HG03135 (cell line): ENCODE results near the gene N4BP2L2.
"Not testable (repeated sequence)": the region's sequence is repeated elsewhere in the genome, so short reads cannot be mapped to it uniquely, and the experiment has no call there.

Experiments used
- ATAC-seq: cut with Tn5 transposase; IDR thresholded peaks from one replicate; pipeline ENCODE4 v1.9.1; 2021; ENCODE audit warnings: mild to moderate bottlenecking, moderate library complexity; ENCODE audit not compliant: unreplicated experiment

Gene N4BP2L2

DNA sequence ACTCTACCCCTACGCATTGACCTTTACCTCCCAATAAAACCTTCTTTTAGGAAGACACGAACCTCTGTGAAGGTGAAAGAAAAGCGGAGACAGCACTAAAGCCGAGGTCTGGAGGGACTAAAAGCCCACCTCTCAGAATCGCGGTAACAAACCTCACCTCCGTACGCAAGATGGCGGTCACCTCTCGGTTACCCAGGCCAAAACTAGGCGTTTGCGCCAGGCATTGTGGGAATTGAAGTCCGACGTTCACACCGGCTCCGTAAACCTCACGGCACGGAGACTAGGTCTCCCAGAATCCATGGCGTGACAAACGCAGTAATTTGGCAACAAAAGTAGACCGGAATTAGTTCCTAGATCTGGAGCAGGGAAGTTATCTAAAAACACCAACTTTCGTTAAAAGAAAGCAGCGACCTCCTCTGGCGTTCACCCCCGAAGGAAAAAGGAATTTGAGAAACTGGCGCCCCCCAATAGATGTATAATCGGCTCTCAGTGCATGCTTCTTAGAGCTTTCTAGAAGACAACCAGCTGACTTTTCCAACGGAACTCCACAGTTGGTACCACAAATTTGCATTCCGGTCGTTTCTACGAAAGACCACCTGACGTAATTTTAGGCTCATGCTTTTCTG is at the start of gene N4BP2L2:
N4BP2L2 (minus strand) TSS at position 175 of the 626 bp plus-strand sequence. CDS start 1,768 bp downstream, outside the sequence.
- ATAC-seq: peak; percentile 97

DNA sequence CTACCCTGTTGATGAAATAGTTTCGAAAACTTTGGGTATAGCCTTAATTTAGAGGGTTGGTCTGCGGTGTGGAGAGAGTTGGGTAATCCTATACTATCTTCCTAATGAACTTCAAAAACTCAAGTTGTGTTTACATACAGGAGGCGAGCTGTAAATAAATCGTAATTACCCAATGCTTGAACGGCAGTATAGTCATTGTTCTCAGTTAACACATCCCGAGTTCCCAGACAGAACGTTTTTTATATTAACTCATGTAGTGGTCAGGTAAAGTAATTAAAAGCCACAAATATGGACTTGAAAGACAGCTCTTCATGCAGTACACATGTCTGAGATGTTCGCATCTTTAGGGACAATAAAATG is 49.2 kb upstream of the N4BP2L2 start:
- ATAC-seq: no peak

DNA sequence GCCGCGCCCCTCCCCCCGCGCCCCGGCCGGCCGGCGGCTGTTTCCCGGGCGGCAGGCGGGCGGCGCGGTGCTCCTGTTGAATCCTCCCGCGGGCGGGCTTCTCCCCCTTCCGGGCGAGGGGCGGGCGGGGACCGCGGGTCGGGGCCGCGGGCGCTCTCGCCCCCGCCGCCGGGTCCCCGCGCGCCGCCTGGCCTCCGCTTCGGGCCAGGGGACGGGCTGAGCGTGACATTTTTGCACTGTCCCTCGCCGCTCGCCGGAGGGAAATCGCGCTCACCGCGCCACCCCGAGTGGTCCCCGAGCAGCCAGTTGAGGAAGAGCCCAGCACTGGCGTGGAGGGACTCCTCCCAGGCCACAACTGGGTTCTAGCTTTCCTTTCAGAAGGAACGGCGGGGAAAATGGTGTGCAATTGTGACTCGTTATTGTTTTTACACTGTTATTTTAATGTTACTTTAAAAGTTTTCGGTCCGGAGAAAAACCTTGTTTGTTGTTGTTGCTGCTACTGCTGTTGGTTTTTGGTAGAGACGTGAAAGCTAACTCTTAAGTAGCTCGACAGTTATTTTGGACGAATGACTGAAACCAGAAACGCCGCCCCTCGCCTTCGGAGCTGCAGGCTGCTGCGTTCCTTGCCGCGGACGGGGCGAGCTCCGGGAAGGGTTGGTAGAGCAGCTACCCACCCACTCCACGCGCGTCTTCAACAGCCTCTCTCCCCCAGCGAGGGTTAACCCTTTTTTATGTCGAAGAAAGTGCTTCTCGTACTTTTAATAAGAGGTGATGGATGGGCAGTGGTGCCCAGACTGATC is 48.6 kb upstream of the N4BP2L2 start:
- ATAC-seq: peak; percentile 47

DNA sequence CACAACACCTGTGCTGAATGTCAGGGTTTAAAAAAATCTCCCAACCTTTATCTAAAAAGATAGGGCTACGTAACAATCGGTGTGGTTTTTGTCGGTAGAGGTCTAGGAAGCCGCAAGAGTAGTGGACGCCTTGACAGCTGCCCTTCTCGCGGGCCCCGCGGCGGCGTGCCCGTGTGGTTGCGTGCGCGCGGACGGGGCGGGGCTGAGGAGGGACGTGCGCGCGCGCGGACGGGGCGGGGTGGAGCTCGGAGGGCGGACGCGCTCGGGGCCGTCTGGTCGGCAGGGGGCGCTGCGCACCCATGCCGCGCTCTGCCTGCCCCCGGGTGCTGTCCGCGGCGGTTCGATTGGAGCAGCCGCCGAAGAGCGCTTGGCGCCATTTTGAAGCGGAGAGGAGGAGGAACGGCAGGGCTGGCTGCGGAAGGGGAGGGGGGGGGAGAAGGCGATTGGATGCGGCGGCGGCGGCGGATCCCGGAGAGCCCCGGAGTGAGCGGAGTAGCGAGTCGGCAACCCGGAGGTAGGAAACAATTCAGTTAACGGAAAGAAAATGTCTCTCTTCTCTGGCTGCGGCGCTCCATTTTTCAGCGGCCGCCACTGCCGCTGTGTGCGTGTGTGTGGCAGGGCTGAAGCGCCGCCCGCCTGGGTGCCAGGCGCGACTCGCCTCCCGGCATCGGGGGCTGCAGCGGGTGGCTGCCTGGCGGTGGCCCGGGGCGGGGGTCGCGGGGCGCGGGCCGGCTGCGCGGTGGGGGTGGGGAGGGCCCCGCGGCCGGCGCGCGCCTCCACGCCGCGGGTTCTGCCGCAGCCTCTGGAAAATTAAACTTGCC is 47.7 kb upstream of the N4BP2L2 start, which contains the start of gene PDS5B:
PDS5B (plus strand) TSS at position 373 of the 821 bp plus-strand sequence. CDS start 62,321 bp downstream, outside the sequence.
- ATAC-seq: peak; percentile 82

DNA sequence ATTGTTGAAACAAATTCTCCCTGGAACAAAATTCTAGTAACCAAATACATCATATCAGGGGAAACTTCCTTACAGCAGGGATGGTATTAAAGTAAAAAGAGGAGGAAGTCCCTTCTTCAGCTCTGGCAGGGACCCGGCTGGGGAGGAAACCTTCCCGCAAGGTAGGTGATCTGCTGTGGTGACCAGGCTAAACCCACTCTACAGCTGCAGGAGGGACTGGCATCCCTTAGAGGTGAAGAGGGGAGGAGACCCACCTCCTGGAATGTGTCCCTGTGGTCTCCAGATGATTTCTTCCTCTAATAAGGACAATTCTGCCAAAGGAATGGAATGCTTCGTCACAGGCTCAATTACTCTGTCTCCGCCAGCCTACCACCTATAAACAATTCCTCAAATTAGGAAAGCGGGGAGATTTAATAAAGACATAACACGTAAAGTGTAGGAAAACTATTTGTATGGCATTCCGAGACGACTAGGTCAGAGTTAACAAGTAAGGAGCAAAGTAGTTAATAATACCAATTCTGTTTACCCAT is 47.0 kb upstream of the N4BP2L2 start:
- ATAC-seq: no peak

DNA sequence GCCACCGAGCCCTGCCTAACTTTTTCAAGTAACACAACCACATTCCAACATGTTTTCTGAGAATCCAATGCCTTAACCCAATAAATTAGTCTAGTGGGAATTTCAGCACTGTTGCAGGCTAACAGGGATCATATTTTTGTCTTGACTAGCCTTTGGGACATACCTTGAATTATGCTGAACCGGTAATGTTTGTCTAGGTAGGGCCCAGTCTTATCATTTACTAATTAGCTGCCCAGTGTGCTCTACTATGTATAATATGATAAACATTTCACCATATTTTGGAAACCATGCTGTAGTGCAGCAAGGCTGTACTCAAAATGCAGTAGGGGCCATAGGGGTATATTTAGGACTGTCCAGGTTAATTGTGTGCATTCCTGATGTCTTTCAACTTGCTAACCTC is 44.4 kb upstream of the N4BP2L2 start:
- no peak for ATAC-seq

DNA sequence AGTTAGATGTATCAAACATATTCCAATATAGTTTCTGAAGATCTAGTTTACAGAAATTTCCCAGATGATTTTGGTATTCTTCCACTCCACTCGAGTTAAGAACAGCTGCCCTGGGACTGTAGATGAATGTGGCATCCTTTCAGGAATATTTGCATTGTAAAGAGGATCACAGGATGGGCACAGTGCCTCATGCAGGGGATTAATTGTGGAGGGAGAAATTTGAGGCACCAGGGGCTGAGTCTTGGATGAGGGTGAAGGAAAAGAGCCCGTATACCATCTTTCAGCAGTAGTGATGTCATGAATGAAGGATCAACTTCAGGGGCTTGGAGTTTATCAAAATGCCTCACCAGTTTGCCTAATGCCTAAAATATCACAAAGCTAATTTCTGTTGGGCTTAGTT is 43.7 kb upstream of the N4BP2L2 start:
- ATAC-seq: no peak

DNA sequence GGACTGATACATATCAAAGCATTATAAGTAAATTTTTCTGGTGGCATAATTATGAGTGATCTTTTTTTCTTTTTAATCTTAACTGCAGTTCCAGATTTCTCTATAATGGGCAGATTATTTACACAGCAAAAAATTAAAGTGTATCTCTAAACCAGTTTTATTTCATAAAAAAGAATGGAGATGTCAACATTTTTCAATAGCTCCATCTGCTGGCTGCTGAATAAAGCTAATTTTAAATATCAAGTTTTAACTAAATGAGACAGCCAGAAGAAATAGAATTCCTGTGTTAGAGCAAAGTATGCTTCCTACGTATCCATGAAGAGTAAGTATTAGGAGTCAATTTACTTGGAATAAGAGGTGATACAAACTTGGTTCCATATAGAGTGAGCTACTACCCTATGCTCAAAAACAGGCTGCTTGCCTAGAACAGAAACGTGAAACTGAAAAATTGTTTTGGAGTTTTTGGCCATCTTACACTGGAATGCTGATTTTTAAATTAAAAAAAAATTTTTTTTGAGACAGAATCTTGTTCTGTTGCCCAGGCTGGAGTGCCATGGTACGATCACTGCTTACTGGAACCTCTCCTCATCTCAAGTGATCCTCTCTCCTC is 42.7 kb upstream of the N4BP2L2 start:
- no peak for ATAC-seq

DNA sequence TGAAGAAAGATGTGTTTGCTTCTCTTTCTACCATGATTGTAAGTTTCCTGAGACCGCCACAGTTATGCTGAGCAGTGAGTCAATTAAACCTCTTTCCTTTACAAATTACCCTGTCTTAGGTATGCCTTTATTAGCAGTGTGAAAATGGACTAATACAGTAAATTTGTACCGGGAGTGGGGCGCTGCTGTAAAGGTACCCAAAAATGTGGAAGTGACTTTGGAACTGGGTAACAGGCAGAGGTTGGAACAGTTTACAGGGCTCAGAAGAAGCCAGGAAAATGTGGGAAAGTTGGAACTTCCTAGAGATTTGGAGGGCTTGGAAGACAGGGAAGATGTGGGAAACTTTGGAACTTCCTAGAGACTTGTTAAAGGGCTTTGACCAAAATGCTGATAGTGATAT is 38.4 kb upstream of the N4BP2L2 start:
- ATAC-seq: no peak

DNA sequence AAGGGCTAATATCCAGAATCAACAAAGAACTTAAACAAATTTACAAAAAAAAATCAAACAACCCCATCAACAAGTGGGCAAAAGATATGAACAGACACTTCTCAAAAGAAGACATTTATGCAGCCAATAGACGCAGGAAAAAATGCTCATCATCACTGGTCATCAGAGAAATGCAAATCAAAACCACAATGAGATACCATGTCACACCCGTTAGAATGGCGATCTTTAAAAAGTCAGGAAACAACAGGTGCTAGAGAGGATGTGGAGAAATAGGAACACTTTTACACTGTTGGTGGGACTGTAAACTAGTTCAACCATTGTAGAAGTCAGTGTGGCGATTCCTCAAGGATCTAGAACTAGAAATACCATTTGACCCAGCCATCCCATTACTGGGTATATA is 37.1 kb upstream of the N4BP2L2 start:
- ATAC-seq: not testable (repeated sequence)

DNA sequence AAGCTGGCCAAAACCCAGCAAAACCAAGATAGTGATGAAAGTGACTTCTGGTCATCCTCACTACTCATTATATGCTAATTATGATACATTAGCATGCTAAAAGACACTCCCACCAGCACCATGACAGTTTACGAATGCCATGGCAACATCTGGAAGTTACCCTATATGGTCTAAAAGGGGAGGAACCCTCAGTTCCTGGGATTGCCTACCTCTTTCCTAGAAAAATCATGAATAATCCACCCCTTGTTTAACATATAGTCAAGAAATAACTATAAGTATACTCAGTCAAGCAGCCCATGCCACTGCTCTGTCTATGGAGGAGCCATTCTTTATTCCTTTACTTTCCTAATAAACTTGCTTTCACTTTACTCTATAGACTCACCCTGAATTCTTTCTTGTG is 22.2 kb upstream of the N4BP2L2 start:
- ATAC-seq: not testable (repeated sequence)

DNA sequence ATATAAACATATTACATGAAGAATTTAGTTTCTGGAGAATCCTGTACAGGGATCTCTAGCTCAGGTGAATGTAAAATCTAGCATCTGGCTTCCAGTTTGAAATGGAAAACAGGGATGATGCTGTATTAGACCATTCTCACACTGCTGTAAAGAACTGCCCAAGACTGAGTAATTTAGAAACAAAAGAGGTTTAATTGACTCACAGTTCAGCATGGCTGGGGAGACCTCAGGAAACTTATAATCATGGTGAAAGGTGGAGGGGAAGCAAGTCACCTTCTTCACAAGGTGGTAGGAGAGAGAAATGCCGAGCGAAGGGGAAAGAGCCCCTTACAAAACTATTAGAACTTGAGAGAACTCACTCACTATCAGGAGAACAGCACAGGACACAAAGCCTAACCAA is 17.0 kb upstream of the N4BP2L2 start:
- no peak for ATAC-seq

DNA sequence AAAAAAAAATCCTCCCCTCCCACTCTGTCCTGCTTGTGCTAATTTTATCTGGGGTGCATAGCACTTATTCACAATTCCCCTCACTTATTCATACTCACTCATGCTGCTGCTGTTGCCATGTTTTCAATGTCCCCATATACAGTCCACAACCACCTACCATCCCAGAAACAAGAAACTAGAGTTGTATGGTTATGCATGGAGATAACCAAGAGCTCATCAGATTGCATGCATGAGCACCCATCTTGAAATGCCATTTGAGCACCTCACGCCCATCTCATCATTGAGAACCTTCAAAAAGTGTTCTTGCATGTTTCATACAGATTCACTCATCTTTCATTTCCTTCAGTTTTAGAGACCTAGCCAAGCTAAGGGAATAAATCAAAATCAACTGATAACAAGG is 15.1 kb upstream of the N4BP2L2 start:
- ATAC-seq: no peak

DNA sequence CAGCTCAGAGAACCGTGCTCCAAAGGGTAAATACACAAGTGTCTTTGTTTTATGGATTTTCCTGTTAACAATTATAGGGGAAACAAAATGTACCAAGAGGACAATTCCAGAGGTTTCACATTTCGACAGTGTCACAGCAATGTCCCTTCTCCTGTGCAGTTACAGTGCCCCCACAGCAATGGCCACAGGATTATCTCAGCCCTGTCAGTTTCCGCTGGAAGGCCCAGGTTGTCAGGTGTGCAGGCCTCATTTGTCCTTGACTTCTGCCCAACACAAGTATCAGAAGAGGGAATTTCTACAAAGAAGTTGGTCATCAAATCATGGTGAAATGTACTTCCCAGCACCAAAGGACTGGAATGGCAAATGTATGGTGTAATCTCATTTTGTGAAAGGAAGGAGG is 11.2 kb upstream of the N4BP2L2 start:
- ATAC-seq: no peak

DNA sequence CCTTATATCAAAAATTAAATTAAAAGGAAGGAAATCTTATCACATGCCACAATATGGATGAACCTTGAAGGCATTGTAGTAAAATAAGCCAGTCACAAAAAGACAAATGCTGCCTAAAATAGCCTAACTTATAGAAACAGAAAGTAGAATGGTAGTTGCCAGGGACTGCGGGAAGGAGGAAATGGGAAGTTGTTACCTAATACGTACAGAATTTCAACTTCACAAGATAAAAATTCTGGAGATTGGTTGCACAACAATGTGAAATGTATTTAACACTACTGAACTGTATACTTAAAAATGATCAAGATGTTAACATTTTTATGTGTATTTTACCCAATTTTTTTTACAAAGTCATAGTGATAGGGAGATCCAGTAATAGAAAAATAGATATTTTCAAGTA is 10.2 kb upstream of the N4BP2L2 start:
- no peak for ATAC-seq

DNA sequence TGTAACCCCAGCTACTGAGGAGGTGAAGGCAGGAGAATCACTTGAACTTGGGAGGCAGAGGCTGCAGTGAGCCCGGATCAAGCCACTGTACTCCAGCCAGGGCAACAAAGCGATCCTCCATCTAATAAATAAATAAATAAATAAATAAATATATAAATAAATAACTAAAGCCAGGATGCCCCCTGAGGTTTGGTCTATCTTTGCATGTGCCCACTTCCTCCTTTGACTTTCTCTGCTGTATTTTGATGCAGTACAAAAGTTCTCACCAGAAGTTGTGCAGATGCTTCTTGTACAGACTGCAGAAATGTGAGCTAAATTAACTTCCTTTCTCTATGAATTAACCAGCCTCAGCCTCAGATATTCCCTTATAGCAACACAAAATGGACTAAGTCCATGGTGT is 6.5 kb upstream of the N4BP2L2 start:
- ATAC-seq: no peak

DNA sequence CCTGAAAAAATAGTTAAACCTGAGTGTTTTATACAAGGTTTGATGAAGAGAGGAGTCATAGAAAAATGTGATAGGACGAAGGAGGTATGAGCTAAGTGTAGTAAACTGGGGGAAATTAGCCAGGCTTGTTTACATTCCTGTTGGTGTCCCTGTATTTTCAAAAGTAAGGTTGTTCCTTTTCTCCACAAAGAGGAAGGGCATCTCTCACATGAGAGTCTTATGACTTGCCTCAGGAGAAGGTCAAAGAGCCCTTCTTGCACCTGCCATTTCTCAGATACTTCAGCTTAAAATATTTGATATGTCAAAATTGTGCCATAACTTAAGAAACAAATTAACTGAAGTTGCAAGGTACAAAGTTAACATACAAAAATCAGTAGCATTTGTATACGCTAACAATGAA is 3.6 kb upstream of the N4BP2L2 start:
- no peak for ATAC-seq

DNA sequence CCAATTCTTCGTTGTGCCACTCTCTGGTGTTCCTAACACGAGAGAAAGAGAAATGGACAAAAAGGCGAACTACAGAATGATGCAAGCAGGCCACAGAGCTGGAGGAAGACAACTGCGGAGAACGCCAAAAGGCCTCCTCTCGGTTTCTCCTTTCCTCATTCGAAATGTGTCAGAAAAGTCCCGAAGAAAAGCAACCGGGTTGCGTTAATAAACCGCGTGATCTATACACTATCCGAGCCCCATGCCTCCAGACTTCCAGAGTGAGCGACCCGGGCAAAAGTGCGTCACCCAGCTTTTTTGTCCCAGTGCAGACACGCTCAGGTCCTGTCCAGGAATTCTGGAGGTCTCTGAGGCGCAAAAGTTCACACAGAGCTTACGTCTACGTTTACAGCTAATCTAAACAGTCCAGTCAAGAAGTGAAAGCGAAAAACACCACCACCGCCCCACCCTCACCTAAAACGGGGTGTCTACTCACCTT is 413 bp downstream of the N4BP2L2 start:
- peak; percentile 86 for ATAC-seq

DNA sequence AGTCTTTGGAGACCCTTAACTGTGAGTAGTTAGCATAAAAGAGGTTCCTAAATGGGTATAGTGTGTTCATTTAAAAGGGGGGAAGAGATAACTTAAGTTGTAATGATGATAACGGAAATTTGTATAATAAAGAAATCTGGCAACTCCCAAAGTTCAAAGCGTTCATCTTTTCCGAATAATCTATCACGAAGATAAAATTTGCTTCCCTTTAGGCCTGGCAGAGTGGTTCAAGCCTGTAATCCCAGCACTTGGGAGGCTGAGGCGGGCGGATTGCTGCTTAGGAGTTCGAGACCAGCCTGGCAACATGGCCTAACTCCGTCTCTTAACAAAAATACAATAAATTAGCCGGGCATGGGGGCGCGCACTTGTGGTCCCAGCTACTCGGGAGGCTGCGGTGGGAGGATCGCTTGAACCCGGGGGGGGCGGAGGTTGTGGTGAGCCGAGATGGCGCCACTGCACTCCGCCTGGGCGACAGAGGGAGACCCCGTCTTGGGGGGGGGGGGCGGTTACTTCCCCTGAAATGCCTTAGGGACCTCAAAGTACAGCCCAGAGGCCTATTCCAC is 934 bp downstream of the N4BP2L2 start:
- no peak for ATAC-seq

DNA sequence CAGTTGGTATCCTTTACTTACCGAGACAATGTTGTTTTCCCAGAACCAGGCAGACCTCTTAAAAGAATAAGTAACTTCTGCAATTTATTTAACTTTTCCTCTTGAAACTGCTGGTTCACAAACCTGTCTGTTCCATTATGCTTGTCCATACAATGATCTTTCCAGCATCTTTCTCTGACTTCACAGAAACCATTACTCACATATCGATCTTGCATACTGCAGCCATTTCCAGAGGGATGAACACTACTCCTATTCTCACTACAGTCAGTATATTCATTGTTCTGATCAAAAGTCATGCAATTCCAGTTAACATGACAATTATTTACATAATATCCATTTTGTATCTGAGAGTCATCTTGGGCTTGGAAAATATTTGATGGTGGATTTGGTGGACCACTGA is 2.8 kb downstream of the N4BP2L2 start:
- no peak for ATAC-seq
